ENCODE measurements around the gene RELN. TPM values are rescaled to one million over a fixed set of nuclear protein-coding genes. Genes with fewer than 3 reads are reported as not detected.

RELN gene
- total RNA-seq, 1 experiment from 2014 or later, result 0.10 TPM

- in situ Hi-C loops (cut with HindIII; ENCODE audit: low pct_unique_long_range_greater_than_20kb, low sequenced_read_pairs) (no loop called here), intact Hi-C loops (cut with micrococcal nuclease; ENCODE audit: unreplicated experiment) (no loop called here)
- no TSS peak for BruUV-seq (replicated peaks)
- POLR2A ChIA-PET, result no interaction called here
- Histone ChIP-seq H3K4me1 (ENCODE audit: control insufficient read depth, insufficient read depth, low read length) (no peaks in the 10 kb centered on the region), H3K4me3 (ENCODE audit: low read depth in 2 of 2, low read length in 2 of 2) (no peak overlapping the region), H3K27ac (ENCODE audit: low read length) (no peak overlapping the region), H3K36me3 (ENCODE audit: control insufficient read depth, insufficient read depth, low read length) (no peaks in the 10 kb centered on the region), H3K27me3 (ENCODE audit: control insufficient read depth, insufficient read depth, low read length) (no peaks in the 10 kb centered on the region), H3K9me3 (ENCODE audit: control insufficient read depth, insufficient read depth, low read depth, low read length) (no peaks in the 10 kb centered on the region)
- ATAC-seq (no peak), DNase-seq (ENCODE audit: low read depth, low spot score) (no peak)
- TF ChIP-seq POLR2AphosphoS5 (IDR thresholded peaks at IDR 0.05; ENCODE audit: low read depth, low read length) (no peak), TCF7L2 (IDR thresholded peaks at IDR 0.05; ENCODE audit: low read depth, low read length) (no peak), SIN3A (IDR thresholded peaks at IDR 0.05; ENCODE audit: borderline replicate concordance, insufficient read depth, low read depth, low read length) (no peak)
- TF ChIP-seq, protein P1, sequence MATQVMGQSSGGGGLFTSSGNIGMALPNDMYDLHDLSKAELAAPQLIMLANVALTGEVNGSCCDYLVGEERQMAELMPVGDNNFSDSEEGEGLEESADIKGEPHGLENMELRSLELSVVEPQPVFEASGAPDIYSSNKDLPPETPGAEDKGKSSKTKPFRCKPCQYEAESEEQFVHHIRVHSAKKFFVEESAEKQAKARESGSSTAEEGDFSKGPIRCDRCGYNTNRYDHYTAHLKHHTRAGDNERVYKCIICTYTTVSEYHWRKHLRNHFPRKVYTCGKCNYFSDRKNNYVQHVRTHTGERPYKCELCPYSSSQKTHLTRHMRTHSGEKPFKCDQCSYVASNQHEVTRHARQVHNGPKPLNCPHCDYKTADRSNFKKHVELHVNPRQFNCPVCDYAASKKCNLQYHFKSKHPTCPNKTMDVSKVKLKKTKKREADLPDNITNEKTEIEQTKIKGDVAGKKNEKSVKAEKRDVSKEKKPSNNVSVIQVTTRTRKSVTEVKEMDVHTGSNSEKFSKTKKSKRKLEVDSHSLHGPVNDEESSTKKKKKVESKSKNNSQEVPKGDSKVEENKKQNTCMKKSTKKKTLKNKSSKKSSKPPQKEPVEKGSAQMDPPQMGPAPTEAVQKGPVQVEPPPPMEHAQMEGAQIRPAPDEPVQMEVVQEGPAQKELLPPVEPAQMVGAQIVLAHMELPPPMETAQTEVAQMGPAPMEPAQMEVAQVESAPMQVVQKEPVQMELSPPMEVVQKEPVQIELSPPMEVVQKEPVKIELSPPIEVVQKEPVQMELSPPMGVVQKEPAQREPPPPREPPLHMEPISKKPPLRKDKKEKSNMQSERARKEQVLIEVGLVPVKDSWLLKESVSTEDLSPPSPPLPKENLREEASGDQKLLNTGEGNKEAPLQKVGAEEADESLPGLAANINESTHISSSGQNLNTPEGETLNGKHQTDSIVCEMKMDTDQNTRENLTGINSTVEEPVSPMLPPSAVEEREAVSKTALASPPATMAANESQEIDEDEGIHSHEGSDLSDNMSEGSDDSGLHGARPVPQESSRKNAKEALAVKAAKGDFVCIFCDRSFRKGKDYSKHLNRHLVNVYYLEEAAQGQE (IDR thresholded peaks at IDR 0.05; ENCODE audit: insufficient read depth in 1 of 2, low read depth in 2 of 2, low read length in 1 of 2), result no peak
- TF ChIP-seq, protein P2, sequence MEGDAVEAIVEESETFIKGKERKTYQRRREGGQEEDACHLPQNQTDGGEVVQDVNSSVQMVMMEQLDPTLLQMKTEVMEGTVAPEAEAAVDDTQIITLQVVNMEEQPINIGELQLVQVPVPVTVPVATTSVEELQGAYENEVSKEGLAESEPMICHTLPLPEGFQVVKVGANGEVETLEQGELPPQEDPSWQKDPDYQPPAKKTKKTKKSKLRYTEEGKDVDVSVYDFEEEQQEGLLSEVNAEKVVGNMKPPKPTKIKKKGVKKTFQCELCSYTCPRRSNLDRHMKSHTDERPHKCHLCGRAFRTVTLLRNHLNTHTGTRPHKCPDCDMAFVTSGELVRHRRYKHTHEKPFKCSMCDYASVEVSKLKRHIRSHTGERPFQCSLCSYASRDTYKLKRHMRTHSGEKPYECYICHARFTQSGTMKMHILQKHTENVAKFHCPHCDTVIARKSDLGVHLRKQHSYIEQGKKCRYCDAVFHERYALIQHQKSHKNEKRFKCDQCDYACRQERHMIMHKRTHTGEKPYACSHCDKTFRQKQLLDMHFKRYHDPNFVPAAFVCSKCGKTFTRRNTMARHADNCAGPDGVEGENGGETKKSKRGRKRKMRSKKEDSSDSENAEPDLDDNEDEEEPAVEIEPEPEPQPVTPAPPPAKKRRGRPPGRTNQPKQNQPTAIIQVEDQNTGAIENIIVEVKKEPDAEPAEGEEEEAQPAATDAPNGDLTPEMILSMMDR (IDR thresholded peaks at IDR 0.05), result no peak
- CTCF ChIA-PET, result no interaction called here
Measured at GRCh38 chr7:103679151-103680132, 310.0 kb downstream of the RELN start.

DNA sequence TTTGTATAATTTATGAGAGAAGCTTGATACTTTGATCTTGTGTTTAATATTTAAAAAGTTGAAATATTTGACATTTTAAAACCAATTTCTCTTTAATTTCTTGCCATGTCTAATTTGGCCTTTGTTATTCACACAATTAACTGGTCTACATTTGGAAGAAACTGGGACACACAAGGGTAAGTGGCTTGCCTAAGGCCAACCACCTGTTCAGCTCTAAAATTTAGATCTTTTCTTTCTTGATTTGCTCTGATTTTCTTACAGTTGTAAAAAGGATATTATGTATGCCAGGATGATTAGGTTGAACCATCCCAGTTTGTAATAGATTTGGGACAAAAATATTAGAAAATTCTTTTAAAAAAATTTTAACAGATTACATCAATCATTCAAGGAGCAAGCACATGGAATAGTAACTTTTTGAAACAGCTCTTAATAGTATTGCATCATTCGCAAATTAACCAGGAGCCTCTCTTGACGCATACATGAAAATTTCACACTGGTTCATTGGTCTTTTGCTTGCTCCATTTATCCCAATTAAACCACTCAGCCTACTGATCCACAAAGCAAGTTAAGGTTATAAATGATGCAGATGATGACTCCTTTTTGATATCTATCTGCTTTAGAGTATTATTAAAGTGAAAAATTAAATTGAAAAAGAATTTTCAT lies 321.0 kb downstream of the RELN start:
- intact Hi-C loops (cut with micrococcal nuclease; ENCODE audit: unreplicated experiment), result no loop called here
- Histone ChIP-seq H3K9me3 (ENCODE audit: control insufficient read depth, insufficient read depth, low read depth, low read length) (no peaks in the 10 kb centered on the region), H3K4me1 (ENCODE audit: control insufficient read depth, insufficient read depth, low read length) (no peaks in the 10 kb centered on the region), H3K36me3 (ENCODE audit: control insufficient read depth, insufficient read depth, low read length) (no peaks in the 10 kb centered on the region; the same call in 1 of the 2 replicates), H3K4me3 (ENCODE audit: low read depth in 2 of 2, low read length in 2 of 2) (no peak overlapping the region), H3K27ac (ENCODE audit: low read length) (no peak overlapping the region), H3K27me3 (ENCODE audit: control insufficient read depth, insufficient read depth, low read length) (no peaks in the 10 kb centered on the region)
- TF ChIP-seq, protein P2 (IDR thresholded peaks at IDR 0.05), result no peak
- TF ChIP-seq TCF7L2 (IDR thresholded peaks at IDR 0.05; ENCODE audit: low read depth, low read length) (no peak), SIN3A (IDR thresholded peaks at IDR 0.05; ENCODE audit: borderline replicate concordance, insufficient read depth, low read depth, low read length) (no peak), POLR2AphosphoS5 (IDR thresholded peaks at IDR 0.05; ENCODE audit: low read depth, low read length) (no peak)
- TF ChIP-seq, protein P1 (IDR thresholded peaks at IDR 0.05; ENCODE audit: insufficient read depth in 1 of 2, low read depth in 2 of 2, low read length in 1 of 2), result no peak
- DNase-seq (ENCODE audit: low read depth, low spot score), result no peak
- ChIA-PET POLR2A (no interaction called here), CTCF (no interaction called here)
- ATAC-seq, result no peak
- BruUV-seq (replicated peaks), result no TSS peak
- in situ Hi-C loops (cut with HindIII; ENCODE audit: low pct_unique_long_range_greater_than_20kb, low sequenced_read_pairs), result no loop called here

All from Panc1 (cell line).